ENCODE results near the gene GNA14.

- TF ChIP-seq CTCF (IDR thresholded peaks at IDR 0.05) (no peak), POLR2A (IDR thresholded peaks at IDR 0.05) (no peak)
Observed at GRCh38 chr9:77374266-77374665, 273.9 kb downstream of the GNA14 start.

Data from lower leg skin (tissue), 3 donors.